ENCODE measurements around the gene SGCD.
A peak's percentile ranks its signal among the peaks of the same experiment; 100 is the strongest.
"Not testable (repeated sequence)": the region's sequence is repeated elsewhere in the genome, so short reads cannot be mapped to it uniquely, and the experiment has no call there.

SGCD gene

DNA sequence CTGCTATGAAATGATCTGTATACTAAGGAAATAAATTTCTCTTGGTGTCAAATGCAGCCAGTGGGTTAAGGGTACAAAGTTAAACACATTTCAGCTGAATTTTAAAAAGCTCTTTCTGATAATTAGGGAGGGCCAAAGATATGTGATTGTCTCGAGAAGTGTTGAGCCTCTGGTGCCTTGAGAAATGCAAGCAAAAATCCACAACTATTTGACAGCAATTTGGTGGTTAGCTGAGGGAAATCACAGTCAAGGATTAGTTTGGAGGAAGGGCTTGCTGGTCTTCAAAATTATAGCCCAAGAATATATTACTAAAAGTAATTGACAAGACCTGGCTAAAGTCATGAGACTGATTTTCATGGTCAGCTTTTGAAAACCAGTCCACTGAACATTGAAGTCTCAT, 267.4 kb downstream of the SGCD start:
- intact Hi-C loops (cut with DNase I) = loop anchor here (10.0 kb wide), 2 partner anchors 100 to 270 kb away; partner anchors contain the start of gene SGCD
- DNase-seq = no peak

DNA sequence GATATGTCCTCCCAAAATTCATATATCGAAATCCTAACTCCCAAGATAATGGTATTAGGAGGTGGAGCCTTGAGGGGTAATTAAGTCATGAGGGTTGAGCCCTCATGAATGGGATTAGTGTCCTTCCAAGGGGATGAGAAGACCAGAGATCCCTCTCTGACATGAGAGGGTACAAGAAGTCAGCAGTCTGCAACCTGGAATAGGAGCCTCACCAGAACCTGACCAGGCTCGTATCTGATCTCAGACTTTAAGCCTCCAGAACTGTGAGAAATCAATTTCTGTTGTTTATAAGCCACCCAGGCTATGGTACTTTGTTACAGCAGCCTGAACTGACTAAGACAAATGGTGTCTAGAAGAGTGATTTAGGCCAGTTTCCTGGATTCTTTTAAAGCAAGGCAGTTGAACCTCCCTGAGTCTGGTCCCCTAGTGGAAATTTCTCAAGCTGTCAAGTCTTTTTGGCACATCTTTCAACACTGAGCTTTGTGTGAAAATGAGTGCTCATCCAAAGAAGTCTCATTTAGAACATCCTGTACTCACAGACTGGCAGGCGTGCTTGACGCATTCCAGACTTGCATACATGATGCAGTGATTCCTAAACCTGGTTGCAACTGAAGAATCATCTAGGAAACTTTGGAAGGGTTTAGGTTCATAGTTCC, 268.3 kb downstream of the SGCD start:
- intact Hi-C loops (cut with DNase I) = loop anchor here (10.0 kb wide), 2 partner anchors 100 to 270 kb away; partner anchors contain the start of gene SGCD
- peak in 6 of 10 donors; percentile 22 to 88 (median 58) for DNase-seq

DNA sequence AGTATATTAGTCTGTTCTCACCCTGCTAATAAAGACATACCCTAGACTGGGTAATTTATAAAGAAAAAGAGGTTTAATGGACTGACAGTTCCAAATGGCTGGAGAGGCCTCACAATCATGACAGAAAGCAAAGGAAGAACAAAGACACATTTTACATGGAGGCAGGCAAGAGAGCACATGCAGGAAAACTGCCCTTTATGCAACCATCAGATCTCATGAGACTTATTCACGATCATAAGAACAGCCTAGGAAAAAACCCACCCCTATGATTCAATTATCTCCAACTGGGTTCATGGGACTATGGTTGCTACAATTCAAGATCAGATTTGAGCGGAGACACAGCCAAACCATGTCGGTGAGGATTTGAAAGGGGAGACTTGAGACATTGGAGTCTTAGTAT, 270.3 kb downstream of the SGCD start:
- intact Hi-C loops (cut with DNase I) = loop anchor here (10.0 kb wide), 2 partner anchors 102 to 272 kb away; partner anchors contain the start of gene SGCD
- DNase-seq = no peak

DNA sequence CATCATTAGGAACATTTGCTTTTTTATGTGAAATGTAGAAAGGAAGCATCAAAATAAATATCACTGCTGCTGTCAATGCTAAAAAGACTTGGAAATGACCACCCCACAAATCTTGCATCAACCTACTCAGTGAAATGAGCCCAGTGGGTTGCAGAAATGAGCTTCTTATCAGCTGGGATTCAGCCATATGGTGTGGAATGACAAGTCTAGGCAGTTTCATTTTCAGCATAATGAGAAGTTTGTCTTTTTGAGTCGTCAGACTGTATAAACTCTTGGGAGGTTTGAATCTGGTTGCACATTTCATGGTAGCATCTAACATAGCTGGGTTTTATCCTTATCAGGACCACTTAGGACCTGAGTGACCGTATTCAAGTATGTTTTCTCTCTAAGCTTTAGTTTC, 272.0 kb downstream of the SGCD start:
- intact Hi-C loops (cut with DNase I) = loop anchor here (10.0 kb wide), 2 partner anchors 104 to 274 kb away; partner anchors contain the start of gene SGCD
- DNase-seq = no peak

DNA sequence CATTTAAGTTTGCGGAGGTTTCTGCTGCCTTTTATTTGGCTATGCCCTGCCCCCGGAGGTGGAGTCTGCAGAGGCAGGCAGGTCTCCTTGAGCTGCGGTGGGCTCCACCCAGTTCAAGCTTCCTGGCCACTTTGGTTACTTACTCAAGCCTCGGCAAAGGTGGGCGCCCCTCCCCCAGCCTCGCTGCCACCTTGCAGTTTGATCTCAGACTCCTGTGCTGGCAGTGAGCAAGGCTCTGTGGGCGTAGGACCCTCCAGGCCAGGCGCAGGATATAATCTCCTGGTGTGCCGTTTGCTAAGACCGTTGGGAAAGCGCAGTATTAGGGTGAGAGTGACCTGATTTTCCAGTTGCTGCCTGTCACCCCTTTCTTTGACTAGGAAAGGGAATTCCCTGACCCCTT, 283.6 kb downstream of the SGCD start:
- intact Hi-C loops (cut with DNase I); DNase-seq: not testable (repeated sequence)

DNA sequence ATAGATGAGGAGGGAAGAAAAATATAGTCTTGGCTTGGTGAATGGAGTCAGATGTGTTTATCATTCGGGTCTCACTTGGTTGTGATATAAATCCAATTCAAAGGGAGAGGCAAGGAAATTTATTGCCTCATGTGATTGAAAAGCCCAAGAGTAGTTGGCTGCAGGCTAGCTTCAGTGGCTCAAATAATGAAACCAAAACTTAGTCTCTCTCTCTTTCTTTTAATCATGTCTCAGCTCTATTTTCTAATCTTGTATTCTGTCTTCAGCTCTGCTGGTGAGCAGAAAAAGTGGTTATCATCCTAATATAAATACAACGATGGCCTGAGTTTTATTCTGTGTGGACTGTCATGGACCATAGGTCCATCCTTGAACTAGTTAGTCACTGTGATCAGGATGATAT, 288.9 kb downstream of the SGCD start:
- intact Hi-C loops (cut with DNase I) = no loop called here
- no peak for DNase-seq

DNA sequence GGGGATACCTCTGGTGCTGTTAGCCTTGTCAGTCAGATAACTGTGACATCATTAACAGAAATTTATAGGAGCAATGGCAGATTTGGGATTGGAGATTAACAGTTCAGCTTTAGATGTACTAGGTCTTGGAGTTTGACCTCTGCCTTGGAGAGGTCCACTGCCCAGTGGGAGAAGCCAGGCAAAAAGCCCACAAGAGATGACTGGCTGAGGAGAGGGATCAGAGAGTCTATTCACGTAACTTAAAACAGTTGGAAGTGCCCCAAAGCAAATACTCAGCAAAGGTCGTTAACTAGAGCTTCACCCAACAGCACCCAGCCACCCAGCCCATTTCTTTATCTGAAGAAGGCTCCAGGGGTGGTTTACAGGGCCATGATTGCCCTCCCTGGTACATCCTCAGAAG, 290.5 kb downstream of the SGCD start:
- no peak for DNase-seq
- intact Hi-C loops (cut with DNase I) = no loop called here

DNA sequence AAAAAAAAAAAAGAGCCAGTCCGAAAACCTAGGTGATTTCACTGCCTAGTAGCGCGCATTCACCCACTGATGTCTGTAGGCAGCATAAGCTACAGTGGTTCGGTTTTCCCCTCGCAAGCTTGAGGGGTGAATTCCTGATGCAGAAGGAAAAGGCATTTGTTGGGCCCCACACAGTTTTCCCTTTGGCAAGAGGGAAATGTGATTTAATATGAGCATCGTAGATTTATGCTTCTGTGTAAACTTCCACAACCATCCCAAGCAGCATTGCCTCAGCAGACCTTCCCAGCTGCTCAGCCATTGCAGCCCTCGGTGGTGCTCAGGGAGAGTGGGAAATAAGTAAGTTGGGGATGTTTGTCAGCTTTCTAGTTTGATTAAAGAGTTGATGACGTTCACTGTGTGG, 291.6 kb downstream of the SGCD start:
- intact Hi-C loops (cut with DNase I) = no loop called here
- no peak for DNase-seq

DNA sequence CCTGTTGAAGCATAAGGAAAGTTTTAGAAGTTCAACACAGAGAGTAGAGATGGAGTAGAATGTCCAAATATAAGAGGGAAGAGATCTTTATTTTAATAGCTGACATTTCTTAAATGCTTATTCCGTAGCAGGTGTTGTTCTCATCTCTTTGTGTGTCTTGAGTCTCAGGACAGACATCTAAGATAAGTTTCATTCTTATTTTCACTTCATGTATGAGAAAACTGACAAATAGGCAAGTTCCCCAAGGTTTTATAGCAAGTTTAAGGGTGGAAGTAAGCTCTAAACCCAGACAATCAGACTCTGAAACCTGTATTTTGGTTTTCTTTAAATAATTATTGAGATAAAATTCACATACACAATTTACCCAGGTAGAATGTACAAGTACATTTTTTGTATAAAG, 294.8 kb downstream of the SGCD start:
- DNase-seq = no peak
- intact Hi-C loops (cut with DNase I) = no loop called here

DNA sequence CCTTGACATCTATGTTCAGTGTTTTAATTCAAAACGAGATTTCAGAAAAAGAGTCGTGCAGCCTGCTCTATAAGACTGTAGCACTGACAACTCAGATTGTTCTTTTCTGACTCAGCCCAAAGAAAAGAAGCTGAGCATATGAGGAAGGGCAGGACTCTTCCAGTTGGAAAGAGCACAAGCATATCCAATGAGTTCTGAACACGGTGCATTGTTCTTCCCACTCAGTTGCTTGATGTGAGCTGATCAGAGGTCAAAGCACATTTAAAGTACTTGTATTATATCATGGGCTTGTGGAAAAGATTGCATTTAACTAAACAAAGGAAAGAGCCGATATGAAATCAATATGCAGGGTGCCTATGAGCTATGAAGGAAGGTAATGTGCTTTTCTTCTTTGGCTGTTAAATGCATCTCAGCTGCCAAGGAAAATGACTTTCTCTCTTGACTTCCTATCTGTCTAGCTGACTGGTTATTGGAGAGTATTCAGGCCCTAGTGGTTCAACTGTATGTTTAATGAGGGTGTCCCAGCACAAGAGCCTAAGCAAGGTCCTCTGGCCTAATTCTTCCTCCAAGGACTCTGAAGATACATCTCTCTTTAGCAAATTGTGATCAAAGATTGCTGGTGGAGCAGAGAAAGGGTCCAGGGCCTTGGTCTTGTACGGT, 296.5 kb downstream of the SGCD start:
- intact Hi-C loops (cut with DNase I) = no loop called here
- DNase-seq = peak in 1 of 10 donors; percentile 8

DNA sequence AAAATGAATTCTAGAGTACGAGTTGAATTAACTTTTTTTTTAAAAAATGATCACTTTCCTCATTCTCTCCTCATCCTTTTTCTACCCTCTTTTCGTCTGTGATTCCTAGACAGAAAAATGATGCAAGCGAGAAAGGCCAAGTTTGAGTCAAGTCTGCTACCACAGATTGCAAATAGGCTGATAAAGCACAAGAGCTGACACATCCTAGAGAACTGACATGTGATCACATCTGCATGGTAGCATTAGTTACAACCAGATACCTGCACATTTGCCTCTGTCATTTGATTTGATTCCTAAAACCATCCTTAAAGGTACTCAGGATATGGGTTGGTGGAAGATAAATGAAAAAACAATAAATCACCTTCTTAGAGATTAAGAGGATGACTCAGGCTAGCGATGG, 297.7 kb downstream of the SGCD start:
- intact Hi-C loops (cut with DNase I) = no loop called here
- DNase-seq = no peak

DNA sequence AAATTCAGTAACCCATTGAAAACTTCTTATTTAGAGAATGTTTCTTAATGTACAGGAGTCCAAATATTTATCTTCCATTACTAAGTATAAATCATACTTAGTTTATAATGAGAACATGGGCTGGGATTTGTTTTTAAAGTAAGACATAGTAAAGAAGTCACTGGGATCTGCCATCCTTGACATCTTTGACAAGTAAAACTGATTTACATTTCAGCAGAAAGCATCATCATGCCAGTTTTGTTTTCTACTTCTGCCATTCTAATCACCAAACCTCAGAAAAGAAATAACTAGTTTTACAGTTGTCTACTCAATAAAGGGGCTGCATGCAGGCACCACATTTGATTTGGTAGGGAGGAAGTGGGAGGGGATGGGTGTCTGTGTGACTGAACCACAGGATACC, 301.5 kb downstream of the SGCD start:
- intact Hi-C loops (cut with DNase I) = no loop called here
- no peak for DNase-seq

DNA sequence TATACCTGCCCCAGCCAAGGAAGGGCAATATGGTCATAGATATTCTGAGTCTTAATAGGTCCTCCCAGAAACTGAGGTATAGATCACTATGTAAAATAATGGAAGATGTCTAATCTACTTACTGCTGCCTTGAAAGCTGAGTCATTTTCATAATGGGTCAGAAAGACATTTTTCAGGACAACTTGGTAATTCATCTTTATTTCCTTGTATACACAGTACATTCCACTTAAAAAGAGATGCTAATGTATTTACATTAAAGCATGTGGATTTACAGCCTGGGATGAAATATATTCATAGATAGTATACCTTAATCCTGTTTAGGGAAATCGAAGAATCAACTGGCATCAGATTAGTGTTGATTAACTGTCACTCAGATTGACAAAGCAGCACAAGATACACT, 304.0 kb downstream of the SGCD start:
- DNase-seq = no peak
- intact Hi-C loops (cut with DNase I) = no loop called here

DNA sequence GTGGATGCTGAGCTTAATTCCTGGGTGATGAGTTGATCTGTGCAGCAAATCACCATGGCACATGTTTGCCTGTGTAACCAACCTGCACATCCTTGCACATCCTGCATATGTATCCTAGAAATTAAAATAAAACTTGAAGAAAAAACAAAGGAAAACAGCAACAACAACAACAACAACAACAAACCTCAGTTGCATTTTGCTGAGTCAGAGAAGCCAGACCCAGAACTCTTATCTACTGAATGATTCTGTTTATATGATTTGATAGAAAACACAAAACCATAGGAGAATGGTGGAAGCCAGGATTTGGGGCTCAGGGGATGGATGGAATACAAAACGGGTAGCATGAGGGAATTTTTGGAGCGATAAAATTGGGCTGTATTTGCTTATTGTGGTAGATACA, 307.3 kb downstream of the SGCD start:
- no peak for DNase-seq
- intact Hi-C loops (cut with DNase I) = no loop called here

DNA sequence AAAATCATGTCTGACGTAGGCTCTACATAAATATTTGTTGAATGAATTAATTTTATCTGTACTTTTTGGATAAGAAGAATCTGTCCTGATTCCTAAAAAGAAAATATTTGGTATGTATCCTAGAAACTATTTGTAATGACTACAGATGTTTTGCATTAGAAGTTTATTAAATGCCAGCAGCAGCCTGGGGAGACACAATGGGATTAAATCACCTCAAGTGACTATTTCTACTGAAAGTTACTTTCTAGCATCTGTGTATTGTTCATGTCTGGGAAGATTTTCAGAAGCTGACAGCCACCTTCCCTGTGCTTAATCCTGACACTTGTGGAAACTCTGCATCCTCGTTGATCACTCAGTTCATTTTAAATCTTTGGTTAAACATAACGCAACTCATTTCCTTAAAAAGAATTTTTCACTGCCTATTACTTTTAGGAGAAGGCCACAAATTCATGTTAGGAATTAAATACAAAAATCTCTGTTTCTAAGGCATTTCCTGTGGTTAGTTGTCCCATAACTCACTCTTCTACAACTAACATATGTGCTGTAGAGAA, 313.8 kb downstream of the SGCD start:
- intact Hi-C loops (cut with DNase I) = no loop called here
- DNase-seq = no peak

DNA sequence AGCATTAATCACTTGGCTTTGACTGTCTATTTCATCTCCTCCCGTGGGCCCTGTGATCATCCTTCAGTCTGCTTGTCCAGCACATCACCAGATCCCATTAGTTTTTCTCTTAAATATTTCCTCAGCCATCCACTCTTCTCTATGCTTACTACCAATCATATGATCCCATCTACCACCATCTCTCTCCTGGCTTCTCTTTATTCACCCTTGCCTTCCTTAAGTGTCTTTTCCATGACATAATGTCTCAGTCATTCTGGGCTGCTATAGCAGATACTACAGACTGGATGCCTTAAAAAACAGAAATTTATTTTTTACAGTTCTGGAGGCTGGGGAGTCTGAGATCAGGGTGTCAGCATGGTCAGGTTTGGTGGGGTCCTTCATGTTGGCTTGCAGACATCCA, 314.7 kb downstream of the SGCD start:
- intact Hi-C loops (cut with DNase I) = no loop called here
- DNase-seq = no peak

DNA sequence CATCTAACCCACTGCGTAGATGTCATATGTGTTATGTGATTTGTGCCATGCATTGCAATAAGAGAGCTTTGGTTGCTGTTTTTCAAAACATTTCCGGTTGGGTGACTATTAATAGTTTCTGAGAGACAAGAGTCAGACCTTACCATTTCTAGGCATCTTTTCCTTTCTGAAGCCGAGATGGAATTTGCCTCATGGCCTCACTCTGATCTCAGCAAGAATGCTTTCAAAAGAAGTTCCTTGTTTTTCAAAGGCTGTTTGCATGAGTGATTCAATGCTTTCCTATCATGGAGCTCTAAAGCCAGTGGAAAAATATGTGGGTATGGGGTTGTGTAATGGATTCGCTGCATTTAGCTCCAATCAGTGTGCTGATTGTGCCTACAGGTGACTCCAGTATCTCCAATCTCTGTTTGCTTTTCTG, 320.1 kb downstream of the SGCD start:
- intact Hi-C loops (cut with DNase I) = no loop called here

DNA sequence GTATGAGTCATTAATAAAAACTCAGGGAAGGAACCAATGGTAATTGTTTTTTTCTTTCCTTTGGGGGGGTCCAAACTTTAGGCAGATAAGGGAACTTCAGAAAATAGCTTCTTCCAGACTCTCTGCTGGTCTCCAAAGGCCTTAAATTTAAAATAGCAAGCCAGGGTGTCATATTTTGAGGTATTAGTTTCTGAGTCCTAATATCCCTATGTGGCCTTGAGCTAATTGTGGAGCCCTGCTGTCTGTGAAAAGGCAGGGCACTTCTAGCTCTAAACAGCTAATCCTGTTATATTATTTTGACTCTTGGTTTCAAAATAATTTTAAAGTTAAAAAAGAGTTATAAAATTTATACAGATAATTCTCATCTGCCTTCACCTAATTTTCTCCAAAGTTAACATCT, 327.5 kb downstream of the SGCD start:
- DNase-seq = no peak
- intact Hi-C loops (cut with DNase I) = no loop called here

More for the DNA sequence above, 320.1 kb downstream of the SGCD start:
- no peak for DNase-seq

DNA sequence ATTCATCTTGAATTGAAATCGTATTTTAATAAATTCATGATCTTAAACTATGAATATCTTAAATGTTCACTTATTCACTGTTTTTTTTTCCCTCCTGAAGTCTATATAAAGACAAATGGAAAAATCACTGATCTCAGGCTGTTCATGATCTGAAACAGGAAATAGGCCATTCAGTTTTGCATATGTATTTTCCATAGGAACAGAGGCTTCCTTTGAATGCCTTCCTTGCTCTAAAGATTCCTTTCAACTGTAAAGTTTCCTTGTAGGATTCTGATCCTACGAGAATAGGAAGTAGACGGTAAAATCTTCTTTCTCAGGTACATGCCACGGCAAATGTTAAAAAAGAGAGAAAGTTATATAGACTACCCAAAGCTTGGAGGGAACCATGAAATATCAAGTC, 328.8 kb downstream of the SGCD start:
- DNase-seq = no peak
- intact Hi-C loops (cut with DNase I) = no loop called here

DNA sequence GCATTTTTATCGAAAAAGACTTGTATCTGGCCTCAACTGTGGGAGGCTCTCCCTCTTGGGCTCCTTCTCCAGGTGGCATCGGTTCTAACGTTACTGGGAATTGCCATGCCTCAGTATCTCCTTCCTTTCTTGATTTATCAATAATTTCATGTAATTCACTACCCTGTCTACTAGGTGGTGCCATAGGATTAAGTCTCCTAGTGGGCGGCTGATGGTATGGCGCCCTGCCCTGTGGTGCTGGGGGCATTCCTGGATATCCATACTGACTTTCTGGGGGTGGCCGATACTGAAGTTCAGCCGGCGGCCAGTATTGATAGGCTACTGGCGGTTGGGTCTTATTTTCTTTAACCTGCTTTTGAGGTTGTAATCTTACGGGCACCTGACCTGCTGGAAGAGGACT, 337.9 kb downstream of the SGCD start:
- DNase-seq = not testable (repeated sequence)

DNA sequence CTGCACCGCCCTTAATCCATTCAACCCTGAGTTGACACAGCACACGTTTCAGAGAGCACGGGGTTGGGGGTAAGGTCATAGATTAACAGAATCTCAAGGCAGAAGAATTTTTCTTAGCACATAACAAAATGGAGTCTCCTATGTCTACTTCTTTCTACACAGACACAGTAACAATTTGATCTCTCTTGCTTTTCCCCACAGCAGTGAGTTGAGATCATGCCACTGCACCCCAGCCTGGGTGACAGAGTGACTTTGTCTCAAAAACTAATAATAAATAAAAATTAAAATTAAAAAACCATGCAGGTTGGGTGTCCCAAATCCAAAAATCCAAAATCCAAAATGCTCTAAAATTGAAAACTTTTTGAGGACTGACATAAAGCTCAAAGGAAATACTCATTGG, 339.7 kb downstream of the SGCD start:
- DNase-seq; intact Hi-C loops (cut with DNase I): not testable (repeated sequence)

More for the DNA sequence above, 337.9 kb downstream of the SGCD start:
- intact Hi-C loops (cut with DNase I) = not testable (repeated sequence)

DNA sequence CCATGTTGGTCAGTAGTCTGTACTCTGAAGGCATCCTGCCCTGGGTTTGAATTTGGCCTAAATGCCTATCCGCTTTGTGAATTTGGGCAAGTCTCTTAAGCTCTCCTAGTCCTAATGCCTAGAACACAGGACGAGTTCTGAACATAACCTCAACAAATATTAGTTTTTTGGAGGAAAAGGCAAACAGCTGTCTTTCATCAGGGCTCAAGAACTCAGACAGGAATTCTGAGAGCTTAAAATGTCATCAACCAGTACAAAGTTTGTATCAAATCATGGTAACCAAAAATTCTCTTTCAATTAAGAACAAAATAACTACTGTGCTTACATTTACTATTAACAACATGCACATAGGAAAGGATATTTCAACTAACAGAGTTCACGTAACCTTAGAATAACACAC, 340.7 kb downstream of the SGCD start:
- DNase-seq = no peak
- intact Hi-C loops (cut with DNase I) = no loop called here

All from posterior cingulate gyrus (tissue), 11 donors.